ENCODE measurements around the gene PVRIG. TPM values are rescaled to one million over a fixed set of nuclear protein-coding genes. Genes with fewer than 3 reads are reported as not detected.
"Not testable (repeated sequence)": the region's sequence is repeated elsewhere in the genome, so short reads cannot be mapped to it uniquely, and the experiment has no call there.

PVRIG gene
- total RNA-seq, 2 experiments from 2014 or later, result 30.1 to 33.2 TPM

- no peak for TF ChIP-seq CTCF (IDR thresholded peaks at IDR 0.05)
- Mint-ChIP-seq H3K9me3 (no peaks in the 10 kb centered on the region), H3K27me3 (no peaks in the 10 kb centered on the region), H3K4me3 (no peak overlapping the region), H3K36me3 (ENCODE audit: low read depth) (peaks cover 7% of the 10 kb centered on the region), H3K4me1 (ENCODE audit: low read depth) (peaks cover 8% of the 10 kb centered on the region), H3K27ac (no peak overlapping the region)
- no peaks in the 10 kb centered on the region for H3K9me3 ChIP-seq (ENCODE audit: control insufficient read depth in 1 of 2, insufficient read depth in 1 of 2, low read length in 2 of 2)
- H3K27ac ChIP-seq (ENCODE audit: low read depth in 1 of 2, low read length in 2 of 2), result no peak overlapping the region
- ATAC-seq (ENCODE audit: poor library complexity) (no peak), DNase-seq (no peak)
- CTCF ChIA-PET, result no interaction called here
- peaks cover 15% of the 10 kb centered on the region for H3K4me1 ChIP-seq (ENCODE audit: insufficient read depth, low read length)
- intact Hi-C loops (cut with DNase I, micrococcal nuclease), result no loop called here
- no peak overlapping the region for H3K4me3 ChIP-seq (ENCODE audit: low read length)
- H3K27me3 ChIP-seq (ENCODE audit: control insufficient read depth in 1 of 2, insufficient read depth in 2 of 2, low read length in 2 of 2), result no peaks in the 10 kb centered on the region
- POLR2A ChIA-PET, result no interaction called here
- H3K36me3 ChIP-seq (ENCODE audit: insufficient read depth, low read length), result no peaks in the 10 kb centered on the region
These were observed 47.9 kb downstream of the PVRIG start for GRCh38 chr7:100267648-100268047.

GRCh38 chr7:100268882-100269281, 49.1 kb downstream of the PVRIG start:
- H3K4me3 ChIP-seq (ENCODE audit: low read length); H3K9me3 Mint-ChIP-seq; H3K4me3 Mint-ChIP-seq; H3K27me3 Mint-ChIP-seq; H3K36me3 Mint-ChIP-seq (ENCODE audit: low read depth); H3K9me3 ChIP-seq (ENCODE audit: control insufficient read depth in 1 of 2, insufficient read depth in 1 of 2, low read length in 2 of 2); H3K27ac Mint-ChIP-seq; H3K4me1 Mint-ChIP-seq (ENCODE audit: low read depth); POLR2A ChIA-PET; CTCF ChIA-PET; H3K36me3 ChIP-seq (ENCODE audit: insufficient read depth, low read length); DNase-seq; intact Hi-C loops (cut with DNase I, micrococcal nuclease); H3K27me3 ChIP-seq (ENCODE audit: control insufficient read depth in 1 of 2, insufficient read depth in 2 of 2, low read length in 2 of 2); ATAC-seq (ENCODE audit: poor library complexity); H3K27ac ChIP-seq (ENCODE audit: low read depth in 1 of 2, low read length in 2 of 2): not testable (repeated sequence)
- peaks cover 17% of the 10 kb centered on the region for H3K4me1 ChIP-seq (ENCODE audit: insufficient read depth, low read length)

GRCh38 chr7:100269306-100270045, 49.7 kb downstream of the PVRIG start:
- H3K27ac Mint-ChIP-seq; H3K9me3 Mint-ChIP-seq; CTCF ChIA-PET; H3K27me3 Mint-ChIP-seq; H3K27me3 ChIP-seq (ENCODE audit: control insufficient read depth in 1 of 2, insufficient read depth in 2 of 2, low read length in 2 of 2); POLR2A ChIA-PET; H3K4me3 ChIP-seq (ENCODE audit: low read length); ATAC-seq (ENCODE audit: poor library complexity); DNase-seq; H3K27ac ChIP-seq (ENCODE audit: low read depth in 1 of 2, low read length in 2 of 2); H3K36me3 Mint-ChIP-seq (ENCODE audit: low read depth); H3K36me3 ChIP-seq (ENCODE audit: insufficient read depth, low read length); H3K9me3 ChIP-seq (ENCODE audit: control insufficient read depth in 1 of 2, insufficient read depth in 1 of 2, low read length in 2 of 2); H3K4me1 Mint-ChIP-seq (ENCODE audit: low read depth): not testable (repeated sequence)
- H3K4me3 Mint-ChIP-seq, result peak overlapping the region; percentile 34
- peaks cover 17% of the 10 kb centered on the region for H3K4me1 ChIP-seq (ENCODE audit: insufficient read depth, low read length)
- intact Hi-C loops (cut with DNase I, micrococcal nuclease), result loop anchor here (5.0 to 10.0 kb wide), 4 partner anchors 47 to 112 kb away; partner anchors contain the start of gene TRAPPC14 (in 1 of the 2)

- intact Hi-C loops (cut with DNase I, micrococcal nuclease), result loop anchor here (5.0 to 10.0 kb wide), 4 partner anchors 48 to 113 kb away; partner anchors contain the start of gene TRAPPC14 (in 1 of the 2)
- H3K27ac ChIP-seq (ENCODE audit: low read depth in 1 of 2, low read length in 2 of 2); POLR2A ChIA-PET; H3K36me3 Mint-ChIP-seq (ENCODE audit: low read depth); H3K4me1 Mint-ChIP-seq (ENCODE audit: low read depth); CTCF ChIA-PET; H3K27me3 ChIP-seq (ENCODE audit: control insufficient read depth in 1 of 2, insufficient read depth in 2 of 2, low read length in 2 of 2); ATAC-seq (ENCODE audit: poor library complexity); H3K9me3 ChIP-seq (ENCODE audit: control insufficient read depth in 1 of 2, insufficient read depth in 1 of 2, low read length in 2 of 2); H3K4me3 ChIP-seq (ENCODE audit: low read length); DNase-seq; H3K36me3 ChIP-seq (ENCODE audit: insufficient read depth, low read length); H3K9me3 Mint-ChIP-seq; H3K27me3 Mint-ChIP-seq: not testable (repeated sequence)
- H3K4me1 ChIP-seq (ENCODE audit: insufficient read depth, low read length), result peaks cover 17% of the 10 kb centered on the region
- H3K27ac Mint-ChIP-seq, result peak overlapping the region; percentile 65
- peak overlapping the region; percentile 87 for H3K4me3 Mint-ChIP-seq
These were observed 50.5 kb downstream of the PVRIG start for GRCh38 chr7:100270046-100270918.

Other genes with a start within 250 kb of the PVRIG start
- not detected for gene AZGP1, start 243.9 kb upstream of the PVRIG start, total RNA-seq
- gene ZKSCAN1, start 204.4 kb upstream of the PVRIG start, total RNA-seq, result 10 to 100 TPM; 42.3 to 45.0 TPM
- gene ZSCAN21, start 170.2 kb upstream of the PVRIG start, total RNA-seq, result 1 to 10 TPM; 2.0 to 2.7 TPM
- 10 to 100 TPM; 38.3 to 40.3 TPM for gene ZNF3, start 138.2 kb upstream of the PVRIG start, total RNA-seq
- 10 to 100 TPM; 79.0 to 83.9 TPM for gene COPS6, start 131.0 kb upstream of the PVRIG start, total RNA-seq
- gene MCM7, start 118.6 kb upstream of the PVRIG start, total RNA-seq, result 10 to 100 TPM; 54.5 to 56.0 TPM
- 1 to 10 TPM; 2.8 to 4.0 TPM for gene AP4M1, start 118.3 kb upstream of the PVRIG start, total RNA-seq
- gene TAF6, start 100.6 kb upstream of the PVRIG start, total RNA-seq, result 10 to 100 TPM; 34.8 to 37.4 TPM
- gene CNPY4, start 100.3 kb upstream of the PVRIG start, total RNA-seq, result 10 to 100 TPM; 22.5 to 25.6 TPM
- gene MBLAC1, start 93.0 kb upstream of the PVRIG start, total RNA-seq, result 1 to 10 TPM; 3.7 to 4.4 TPM
- gene LAMTOR4, start 71.0 kb upstream of the PVRIG start, total RNA-seq, result 100 to 1,000 TPM; 107 to 125 TPM
- gene TRAPPC14, start 61.2 kb upstream of the PVRIG start, total RNA-seq, result 10 to 100 TPM; 37.9 to 42.6 TPM
- 10 to 100 TPM; 12.7 to 13.2 TPM for gene GAL3ST4, start 51.3 kb upstream of the PVRIG start, total RNA-seq
- gene GPC2, start 42.6 kb upstream of the PVRIG start, total RNA-seq, result 10 to 100 TPM; 16.4 to 18.7 TPM
- 1 to 10 TPM; 4.0 to 5.5 TPM for gene STAG3, start 42.0 kb upstream of the PVRIG start, total RNA-seq
- not detected for gene SPDYE3, start 87.8 kb downstream of the PVRIG start, total RNA-seq
- gene PILRB, start 138.2 kb downstream of the PVRIG start, total RNA-seq, result 10 to 100 TPM; 56.4 to 67.6 TPM
- 1 to 10 TPM; 4.6 to 5.3 TPM for gene PILRA, start 153.5 kb downstream of the PVRIG start, total RNA-seq
- 1 to 10 TPM; 4.4 to 6.5 TPM for gene ZCWPW1, start 208.8 kb downstream of the PVRIG start, total RNA-seq
- 10 to 100 TPM; 52.6 to 57.0 TPM for gene MEPCE, start 209.9 kb downstream of the PVRIG start, total RNA-seq
- gene PPP1R35, start 216.5 kb downstream of the PVRIG start, total RNA-seq, result 10 to 100 TPM; 42.9 to 47.0 TPM
- gene SPACDR, start 244.3 kb downstream of the PVRIG start, total RNA-seq, result under 1 TPM; 0.64 to 0.93 TPM